Left ventricle myocardium inferior (tissue), 1 donor: ENCODE data around the gene TUBGCP6. TPM values are rescaled to one million over a fixed set of nuclear protein-coding genes. Genes with fewer than 3 reads are reported as not detected.

Source experiments
- DNase-seq: peaks from one replicate; pipeline ENCODE4 v3.0.0-alpha.2; 2020
- H3K27ac ChIP-seq: fragments of 200-600 bp; replicated peaks from 2 replicates; pipeline ENCODE4 v1.8.0; 2021
- H3K27me3 ChIP-seq: fragments of 200-600 bp; 2 replicates; pipeline ENCODE4 v1.8.0; 2021; ENCODE audit warnings: low read depth
- H3K36me3 ChIP-seq: fragments of 200-600 bp; 2 replicates; pipeline ENCODE4 v1.8.0; 2021
- H3K4me1 ChIP-seq: fragments of 200-600 bp; 2 replicates; pipeline ENCODE4 v1.8.0; 2021
- H3K4me3 ChIP-seq: fragments of 200-600 bp; 2 replicates; pipeline ENCODE4 v1.8.0; 2021; ENCODE audit warnings: mild to moderate bottlenecking, moderate library complexity
- H3K9me3 ChIP-seq: fragments of 200-600 bp; replicated peaks from 2 replicates; pipeline ENCODE4 v1.8.0; 2021
- CTCF ChIP-seq: fragments of 200-600 bp; IDR thresholded peaks from 2 replicates; pipeline ENCODE4 v1.8.0; 2021; ENCODE audit warnings: antibody characterized with exemption, mild to moderate bottlenecking, borderline replicate concordance
- intact Hi-C: fragments of 100-400 bp; cut with micrococcal nuclease; formaldehyde crosslinking; loops from one replicate; pipeline ENCODE4 v1.11.0; 2022
- total RNA-seq: library from RNA; stranded (reverse); fragmentation: NEBNext Ultra II Directional; extraction: Animal tissue kit (Norgen Biotek cat#: 25700); gene quantifications from one replicate; pipeline ENCODE4 v1.2.1, GENCODE V29; 2021
- donor health status: DM: no; HTN: yes; CAD: no; lungs with severe emphysema.

Gene TUBGCP6
- total RNA-seq, 1 donor from 2014 or later, result 18.3 TPM

- TF ChIP-seq CTCF, result no peak
- H3K4me1 ChIP-seq, result peaks cover 13% of the 10 kb centered on the region
- intact Hi-C loops, result no loop called here
- H3K27me3 ChIP-seq, result peaks cover 49% of the 10 kb centered on the region
- no peaks in the 10 kb centered on the region for H3K9me3 ChIP-seq
- no peak for DNase-seq
- no peaks in the 10 kb centered on the region for H3K36me3 ChIP-seq
- no peak overlapping the region for H3K4me3 ChIP-seq
- H3K27ac ChIP-seq, result no peak overlapping the region
These were observed 76.9 kb downstream of the TUBGCP6 start for GRCh38 chr22:50167689-50168489.

Other genes with a start within 250 kb of the TUBGCP6 start
- gene IL17REL, start 232.3 kb downstream of the TUBGCP6 start, total RNA-seq, result not detected
- not detected for gene TTLL8, start 186.7 kb downstream of the TUBGCP6 start, total RNA-seq
- 0.66 TPM for gene MLC1, start 159.6 kb downstream of the TUBGCP6 start, total RNA-seq
- 0.49 TPM for gene MOV10L1, start 155.0 kb downstream of the TUBGCP6 start, total RNA-seq
- 0.58 TPM for gene PANX2, start 74.3 kb downstream of the TUBGCP6 start, total RNA-seq
- gene TRABD, start 59.1 kb downstream of the TUBGCP6 start, total RNA-seq, result 21.0 TPM
- gene SELENOO, start 44.0 kb downstream of the TUBGCP6 start, total RNA-seq, result 15.0 TPM
- 13.6 TPM for gene HDAC10, start 6.2 kb upstream of the TUBGCP6 start, total RNA-seq
- 17.2 TPM for gene MAPK12, start 16.7 kb upstream of the TUBGCP6 start, total RNA-seq
- gene MAPK11, start 25.4 kb upstream of the TUBGCP6 start, total RNA-seq, result 7.8 TPM
- 50.2 TPM for gene PLXNB2, start 62.6 kb upstream of the TUBGCP6 start, total RNA-seq
- gene DENND6B, start 82.0 kb upstream of the TUBGCP6 start, total RNA-seq, result 1.2 TPM
- 38.6 TPM for gene PPP6R2, start 98.3 kb upstream of the TUBGCP6 start, total RNA-seq
- gene SBF1, start 230.0 kb upstream of the TUBGCP6 start, total RNA-seq, result 55.8 TPM
- gene ADM2, start 236.5 kb upstream of the TUBGCP6 start, total RNA-seq, result not detected
- gene MIOX, start 241.8 kb upstream of the TUBGCP6 start, total RNA-seq, result not detected